Activated gamma-delta T cell (primary cell): ENCODE measurements around the gene ZNF205.
"Not testable (repeated sequence)": the region's sequence is repeated elsewhere in the genome, so short reads cannot be mapped to it uniquely, and the experiment has no call there.

Experiments used
- DNase-seq: peaks from one replicate; lab custom pipeline; 2025; lab: John Stamatoyannopoulos, UW

Gene ZNF205

DNA sequence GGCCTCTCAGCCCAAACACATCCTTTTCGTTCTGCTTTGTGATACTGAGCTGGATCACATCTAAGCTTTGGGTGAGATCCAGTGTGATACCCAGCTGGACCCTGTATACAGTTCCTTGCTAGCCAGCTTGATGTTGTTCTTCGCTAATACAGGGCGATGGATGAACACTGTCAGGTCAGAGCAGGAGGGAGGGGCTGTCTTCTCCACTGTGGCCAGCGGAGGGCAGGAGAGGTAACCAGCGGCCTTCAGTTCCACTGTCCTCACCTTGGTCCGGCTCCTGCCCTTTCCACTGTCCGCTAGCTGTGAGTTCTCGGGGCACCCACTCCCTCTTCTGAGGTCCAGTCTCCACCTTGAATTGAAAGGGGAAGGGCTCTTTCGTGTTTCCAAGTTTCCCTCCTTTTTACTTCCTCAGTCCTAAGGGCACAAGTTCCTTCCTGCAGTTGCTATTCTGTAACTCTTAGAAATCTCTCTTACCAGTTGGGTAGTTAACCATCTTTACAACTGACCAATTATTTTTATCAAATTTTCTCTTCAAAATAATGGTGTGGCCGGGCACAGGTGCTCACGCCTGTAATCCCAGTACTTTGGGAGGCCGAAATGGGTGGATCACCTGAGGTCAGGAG lies 19.5 kb downstream of the ZNF205 start:
- DNase-seq, result no peak

DNA sequence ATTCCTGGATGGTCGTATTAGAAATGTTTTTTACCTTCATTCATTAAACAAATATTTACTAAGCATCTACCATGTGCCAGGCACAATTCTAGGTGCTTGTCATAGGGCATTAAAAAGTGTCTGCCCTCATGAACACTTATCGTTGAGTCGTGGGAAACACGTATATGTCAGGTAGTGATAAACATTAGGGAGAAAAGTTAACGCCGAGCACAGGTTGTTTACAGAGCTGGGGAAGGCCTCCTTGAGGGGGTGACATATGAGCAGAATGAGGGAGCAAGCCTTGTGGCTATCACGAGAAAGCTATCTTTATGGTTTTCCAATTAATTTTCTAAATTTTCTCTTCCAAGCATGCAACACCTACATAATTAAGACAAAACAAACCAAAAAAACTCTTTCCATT lies 21.5 kb downstream of the ZNF205 start:
- DNase-seq, result no peak

DNA sequence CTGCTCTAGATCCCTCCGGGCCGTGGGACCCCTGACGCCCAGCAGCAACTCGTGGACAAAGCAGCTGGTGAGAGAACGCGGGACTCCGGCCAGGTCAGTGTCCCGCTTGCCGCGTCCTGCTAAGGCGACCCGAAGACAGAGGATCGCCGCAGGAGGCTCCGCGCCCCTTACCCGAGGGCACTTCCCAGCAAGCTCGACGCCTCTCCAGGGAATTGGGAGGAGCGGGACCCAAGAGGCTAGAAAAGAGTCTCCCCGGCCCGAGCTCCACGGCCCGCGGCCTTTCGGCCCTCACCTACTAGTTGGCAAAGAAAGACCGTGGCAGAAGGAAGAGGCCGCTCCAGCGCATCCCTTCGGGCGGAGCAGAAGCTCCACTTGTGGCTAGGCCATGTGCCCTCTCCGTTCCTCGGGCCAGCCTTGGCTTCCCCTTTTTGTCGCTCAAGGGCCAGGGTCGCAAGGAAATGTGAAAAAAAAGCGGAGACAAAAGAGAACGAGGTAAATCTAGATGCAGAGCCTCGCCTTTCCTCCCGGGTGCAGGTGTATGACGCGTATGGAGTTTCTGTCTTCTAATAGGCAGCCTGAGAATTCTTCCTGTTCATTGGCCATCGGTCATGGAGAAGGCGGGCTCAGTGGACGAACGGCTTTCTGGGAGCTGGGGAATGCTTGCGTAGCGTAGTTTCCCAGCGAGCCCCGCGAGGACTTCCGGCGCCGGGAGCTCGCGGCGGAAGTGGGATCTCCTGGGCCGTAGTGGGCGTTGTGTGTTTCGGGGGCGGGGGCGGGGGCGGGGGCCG lies 22.1 kb downstream of the ZNF205 start, which contains the start of gene ZNF213:
ZNF213 (plus strand) TSS at position 692 of the 788 bp plus-strand sequence. CDS start 2,252 bp downstream, outside the sequence.
- peak; percentile 73 for DNase-seq

DNA sequence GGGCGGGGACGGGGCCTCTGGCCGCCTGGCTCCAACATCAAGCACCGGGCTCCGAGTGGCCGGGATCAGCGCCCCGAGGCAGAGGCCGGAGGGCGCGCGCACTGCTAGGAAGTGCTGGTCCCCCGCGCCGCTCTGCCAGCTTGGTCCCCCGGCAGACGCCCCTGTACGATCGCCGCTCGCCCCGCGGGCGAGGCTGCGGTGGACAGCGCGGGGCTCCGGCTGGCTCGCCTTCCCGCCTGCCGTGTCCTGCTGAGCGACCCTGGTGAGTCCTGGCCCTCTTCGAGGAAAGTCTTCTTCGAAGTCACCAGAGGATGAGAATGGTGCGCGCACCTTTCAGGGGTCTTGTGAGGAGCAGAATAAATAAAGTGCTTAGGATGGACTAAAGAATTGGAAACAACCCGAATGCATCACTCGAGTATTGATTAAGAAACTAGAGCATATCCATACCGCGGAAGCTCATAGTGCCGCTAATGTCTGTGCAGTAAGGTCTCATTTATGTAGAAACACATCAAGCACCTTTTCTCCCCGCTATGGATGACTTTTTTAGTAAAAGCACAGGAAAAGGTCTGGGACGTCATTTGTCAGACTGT lies 22.8 kb downstream of the ZNF205 start:
- no peak for DNase-seq

DNA sequence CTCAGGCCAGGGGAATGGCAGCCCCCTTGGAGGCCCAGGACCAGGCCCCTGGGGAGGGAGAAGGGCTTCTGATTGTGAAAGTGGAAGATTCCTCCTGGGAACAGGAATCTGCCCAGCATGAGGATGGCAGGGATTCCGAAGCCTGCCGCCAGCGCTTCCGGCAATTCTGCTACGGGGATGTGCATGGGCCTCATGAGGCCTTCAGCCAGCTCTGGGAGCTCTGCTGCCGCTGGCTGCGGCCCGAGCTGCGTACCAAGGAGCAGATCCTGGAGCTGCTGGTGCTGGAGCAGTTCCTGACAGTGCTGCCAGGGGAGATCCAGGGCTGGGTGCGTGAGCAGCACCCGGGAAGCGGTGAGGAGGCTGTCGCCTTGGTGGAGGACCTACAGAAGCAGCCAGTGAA lies 24.9 kb downstream of the ZNF205 start:
- no peak for DNase-seq

DNA sequence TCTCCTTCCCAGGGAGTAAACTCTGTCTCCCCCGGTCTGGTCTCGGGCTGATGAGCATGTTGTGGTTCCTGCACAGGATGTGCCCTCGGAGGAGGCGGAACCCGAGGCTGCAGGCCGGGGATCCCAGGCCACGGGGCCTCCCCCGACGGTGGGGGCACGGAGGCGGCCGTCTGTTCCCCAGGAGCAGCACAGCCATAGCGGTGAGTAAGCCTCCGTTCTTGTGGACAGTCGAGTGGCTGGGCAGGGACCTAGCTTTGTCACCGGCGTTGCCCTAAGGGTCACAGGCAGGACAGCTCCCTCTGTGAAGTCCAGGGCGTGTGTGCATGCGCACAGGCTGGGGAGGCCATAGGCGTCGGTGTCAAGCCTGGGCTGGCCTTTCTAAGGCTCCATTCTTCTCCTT lies 26.0 kb downstream of the ZNF205 start:
- no peak for DNase-seq

DNA sequence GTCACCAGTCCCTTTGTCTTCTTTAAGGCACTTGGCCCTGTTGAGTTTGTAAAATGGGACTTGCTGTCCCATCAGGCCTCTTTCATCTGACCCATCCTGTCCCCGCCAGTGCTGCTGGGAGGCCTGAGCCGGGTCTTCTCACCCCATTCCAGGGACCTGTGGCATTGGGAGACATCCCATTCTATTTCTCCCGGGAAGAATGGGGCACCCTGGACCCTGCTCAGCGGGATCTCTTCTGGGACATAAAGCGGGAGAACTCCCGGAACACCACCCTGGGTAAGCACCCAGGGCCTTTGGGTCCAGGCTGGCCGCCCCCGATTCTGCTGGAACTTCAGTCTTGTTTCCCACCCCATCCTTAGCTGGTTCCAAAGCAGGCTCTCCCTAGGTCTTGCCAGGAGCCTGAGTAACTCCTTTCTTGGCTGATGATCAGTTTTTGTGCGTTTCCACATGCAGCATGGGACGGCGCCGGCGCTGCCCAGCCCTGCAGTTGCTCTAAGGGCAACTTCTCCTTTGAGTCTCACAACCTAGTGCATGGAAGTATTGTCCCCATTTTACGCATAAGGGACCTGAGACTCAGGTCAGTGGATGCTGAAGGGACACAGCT lies 26.5 kb downstream of the ZNF205 start:
- DNase-seq, result no peak

DNA sequence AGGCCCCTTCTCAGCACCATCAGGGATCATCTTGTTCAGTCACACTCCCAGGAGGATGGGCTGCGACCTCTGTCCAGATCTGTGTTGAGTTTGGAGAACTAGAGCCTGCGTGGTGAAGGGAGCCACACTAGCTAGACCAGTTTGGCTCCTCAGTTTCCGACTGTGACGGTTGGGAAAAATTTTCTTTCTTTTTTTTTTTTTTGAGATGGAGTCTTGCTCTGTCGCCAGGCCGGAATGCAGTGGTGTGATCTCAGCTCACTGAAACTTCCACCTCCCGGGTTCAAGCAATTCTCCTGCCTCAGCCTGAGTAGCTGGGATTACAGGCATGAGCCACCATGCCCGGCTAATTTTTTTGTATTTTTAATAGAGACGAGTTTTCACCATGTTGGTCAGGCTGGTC lies 27.2 kb downstream of the ZNF205 start:
- not testable (repeated sequence) for DNase-seq

DNA sequence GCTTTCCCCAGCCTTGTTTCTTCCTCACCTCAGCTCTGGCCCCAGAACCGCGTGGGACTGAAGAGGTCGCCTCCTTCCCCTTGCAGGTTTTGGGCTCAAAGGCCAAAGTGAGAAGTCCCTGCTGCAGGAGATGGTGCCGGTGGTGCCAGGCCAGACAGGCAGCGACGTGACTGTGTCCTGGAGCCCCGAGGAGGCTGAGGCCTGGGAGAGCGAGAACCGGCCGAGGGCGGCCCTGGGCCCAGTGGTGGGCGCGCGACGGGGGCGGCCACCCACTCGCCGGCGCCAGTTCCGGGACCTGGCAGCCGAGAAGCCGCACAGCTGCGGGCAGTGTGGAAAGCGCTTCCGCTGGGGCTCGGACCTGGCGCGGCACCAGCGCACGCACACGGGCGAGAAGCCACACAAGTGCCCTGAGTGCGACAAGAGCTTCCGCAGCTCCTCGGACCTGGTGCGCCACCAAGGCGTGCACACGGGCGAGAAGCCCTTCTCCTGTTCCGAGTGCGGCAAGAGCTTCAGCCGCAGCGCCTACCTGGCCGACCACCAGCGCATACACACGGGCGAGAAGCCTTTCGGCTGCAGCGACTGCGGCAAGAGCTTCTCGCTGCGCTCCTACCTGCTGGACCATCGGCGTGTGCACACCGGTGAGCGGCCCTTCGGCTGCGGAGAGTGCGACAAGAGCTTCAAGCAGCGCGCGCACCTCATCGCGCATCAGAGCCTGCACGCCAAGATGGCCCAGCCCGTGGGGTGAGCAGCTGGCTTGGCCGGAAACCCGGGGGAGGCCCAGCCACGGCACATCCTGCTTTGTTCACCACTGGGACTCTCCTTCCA lies 28.4 kb downstream of the ZNF205 start:
- no peak for DNase-seq

DNA sequence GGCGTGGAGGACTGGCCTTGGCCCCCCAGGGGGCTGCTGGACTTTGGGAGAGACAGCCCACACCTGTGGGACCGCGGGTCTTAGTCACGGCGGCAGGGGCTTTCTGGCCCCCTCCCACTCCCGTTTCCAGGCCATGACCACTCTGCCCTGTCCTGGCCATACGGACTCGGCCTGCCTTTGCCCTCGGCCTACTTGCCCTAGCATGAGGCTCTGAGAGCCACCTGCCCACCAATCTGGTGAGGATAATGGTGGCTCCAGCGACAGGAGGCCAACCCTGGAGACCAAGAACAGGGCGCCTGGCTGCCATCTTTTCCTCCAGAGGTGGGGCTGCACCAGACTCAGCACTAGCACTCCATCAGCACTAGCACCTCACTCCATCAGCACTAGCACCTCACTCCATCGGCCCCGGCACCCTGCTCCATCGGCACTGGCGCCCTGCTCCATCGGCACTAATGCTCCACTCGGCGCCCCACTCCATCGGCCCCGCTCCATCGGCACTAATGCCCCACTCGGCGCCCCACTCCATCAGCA lies 29.5 kb downstream of the ZNF205 start:
- DNase-seq, result no peak

DNA sequence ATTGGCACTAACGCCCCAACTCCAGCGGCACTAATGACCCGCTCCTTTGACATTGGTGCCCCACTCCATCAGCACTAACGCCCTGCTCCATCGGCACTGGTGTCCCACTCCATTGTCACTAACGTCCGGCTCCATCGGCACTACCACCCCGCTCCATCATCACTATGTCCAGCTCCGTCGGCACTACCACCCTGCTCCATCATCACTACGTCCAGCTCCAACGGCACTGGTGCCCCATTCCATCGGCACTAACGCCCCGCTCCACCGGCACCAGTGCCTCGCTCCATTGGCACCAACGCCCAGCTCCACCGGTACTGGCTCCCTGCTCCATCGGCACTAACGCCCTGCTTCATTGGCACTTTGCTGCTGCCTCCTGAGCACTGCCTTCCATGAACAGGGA lies 29.9 kb downstream of the ZNF205 start:
- DNase-seq, result no peak

DNA sequence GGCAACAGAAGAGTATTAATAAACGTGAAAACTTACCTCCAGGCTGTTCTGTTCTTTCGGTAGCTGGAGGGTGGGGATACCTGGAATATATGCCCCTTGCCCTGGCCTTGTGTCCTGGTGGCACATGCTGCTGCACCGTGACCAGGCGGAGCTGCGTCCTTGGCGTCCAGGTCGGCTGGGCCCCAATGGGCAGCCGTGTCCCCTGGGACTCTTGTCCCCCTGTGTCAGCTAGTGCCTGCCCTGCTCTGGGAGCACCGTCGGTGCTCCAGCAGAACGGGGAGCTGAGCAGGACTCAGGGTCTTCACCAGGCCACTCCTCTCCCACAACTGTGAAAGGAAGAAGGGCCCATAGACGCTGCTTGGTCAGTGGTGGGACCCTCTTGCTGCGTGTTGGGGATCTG lies 30.4 kb downstream of the ZNF205 start:
- DNase-seq, result no peak

DNA sequence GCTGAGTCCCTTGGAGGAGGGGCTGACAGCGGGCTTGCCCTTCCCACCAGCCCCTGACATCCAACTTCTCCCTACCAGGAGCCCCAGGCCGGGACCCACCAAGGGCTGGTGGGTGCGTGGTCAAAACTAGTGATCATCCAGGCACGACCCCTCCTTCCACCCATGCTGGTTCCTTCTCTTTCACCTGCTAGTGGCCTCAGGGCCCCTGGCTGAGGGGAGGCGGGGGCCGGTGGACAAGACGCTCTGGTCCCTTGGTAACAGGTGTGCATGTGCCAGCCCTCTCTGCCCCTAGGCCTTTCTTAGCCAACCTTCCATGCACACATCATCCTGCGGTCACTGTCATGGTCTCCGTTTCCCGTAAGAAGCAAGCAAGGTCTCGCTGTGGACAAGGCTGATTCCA lies 30.8 kb downstream of the ZNF205 start:
- no peak for DNase-seq

DNA sequence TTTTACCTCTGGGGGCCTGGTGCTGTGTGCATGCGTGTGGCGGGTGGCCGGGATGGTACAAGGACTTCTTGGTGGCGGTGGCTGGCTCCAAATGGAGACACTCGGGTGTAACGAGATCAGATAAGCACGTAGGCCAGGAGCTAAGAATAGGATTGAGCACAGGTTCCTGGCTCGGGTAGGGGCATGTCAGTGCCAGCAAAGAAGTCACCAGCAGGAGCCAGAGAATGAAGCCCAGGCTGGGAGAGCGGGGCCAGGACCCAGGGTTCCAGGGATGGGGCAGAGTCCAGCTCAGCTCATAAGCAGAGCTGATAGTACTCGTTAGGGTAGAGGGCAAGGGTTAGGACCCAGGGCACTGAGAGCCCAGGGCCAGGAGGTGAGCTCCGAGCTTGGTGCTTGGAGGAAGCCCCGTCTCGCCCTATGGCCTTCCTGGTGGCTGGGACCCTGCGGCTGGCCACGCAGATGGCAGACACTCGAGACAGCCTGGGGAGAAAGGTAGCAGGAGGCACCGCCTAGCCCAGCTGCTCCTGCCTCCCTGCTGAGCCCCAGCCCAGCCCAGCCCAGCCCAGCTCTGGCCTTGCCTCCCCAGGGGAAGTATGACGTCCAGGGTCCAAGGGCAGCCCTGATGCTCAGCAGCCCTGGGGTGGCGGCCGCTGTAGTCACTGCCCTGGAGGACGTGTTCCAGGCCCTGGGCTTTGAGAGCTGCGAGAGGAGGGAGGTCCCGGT lies 31.4 kb downstream of the ZNF205 start:
- DNase-seq, result no peak

DNA sequence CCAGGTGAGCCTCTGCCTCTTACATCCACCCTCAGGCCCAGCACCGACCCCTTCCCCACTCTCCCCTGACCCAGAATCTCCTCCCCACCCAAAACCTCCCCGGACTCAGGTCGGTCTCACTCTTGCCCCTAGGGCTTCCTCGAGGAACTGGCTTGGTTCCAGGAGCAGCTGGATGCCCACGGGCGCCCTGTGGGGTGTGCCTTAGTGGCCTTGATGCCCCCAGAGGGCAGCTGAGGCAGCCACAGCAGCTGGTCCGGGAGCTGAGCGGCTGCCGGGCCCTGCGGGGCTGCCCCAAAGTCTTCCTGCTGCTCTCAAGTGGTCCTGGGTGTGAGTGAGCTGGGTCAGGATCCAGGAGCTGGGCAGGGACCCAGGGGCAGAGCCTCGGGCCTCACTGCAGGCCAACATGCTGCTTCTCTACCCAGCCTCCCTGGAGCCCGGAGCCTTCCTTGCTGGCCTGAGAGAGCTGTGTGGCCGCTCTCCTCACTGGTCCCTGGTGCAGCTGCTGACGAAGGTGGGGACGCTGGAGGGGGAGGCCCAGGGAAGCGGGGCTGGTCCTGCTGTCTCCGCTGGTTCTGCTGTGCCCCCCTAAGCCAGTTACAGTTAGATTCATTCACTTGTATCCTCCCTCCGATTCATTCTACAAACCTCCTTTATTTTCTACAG lies 32.1 kb downstream of the ZNF205 start:
- no peak for DNase-seq

DNA sequence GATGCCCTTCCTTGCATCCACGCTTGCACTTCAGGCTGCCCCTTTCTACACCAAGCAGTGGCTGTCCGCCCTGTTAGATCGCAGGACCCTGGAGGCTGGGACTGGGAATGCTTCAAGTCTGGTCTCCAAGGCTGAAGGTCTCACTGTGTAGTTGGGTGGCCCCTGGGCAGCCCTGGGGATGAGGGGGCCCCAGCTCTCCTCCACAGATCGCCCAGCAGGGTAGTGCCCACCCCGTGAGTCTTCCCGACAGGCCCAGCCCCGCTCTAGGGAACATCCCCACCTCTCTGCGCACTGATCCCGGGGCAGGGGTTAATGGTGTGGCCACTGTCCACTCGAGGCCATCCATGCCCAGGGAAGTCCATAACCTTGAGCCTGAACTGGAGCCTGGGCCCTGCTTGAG lies 32.8 kb downstream of the ZNF205 start:
- DNase-seq, result no peak

DNA sequence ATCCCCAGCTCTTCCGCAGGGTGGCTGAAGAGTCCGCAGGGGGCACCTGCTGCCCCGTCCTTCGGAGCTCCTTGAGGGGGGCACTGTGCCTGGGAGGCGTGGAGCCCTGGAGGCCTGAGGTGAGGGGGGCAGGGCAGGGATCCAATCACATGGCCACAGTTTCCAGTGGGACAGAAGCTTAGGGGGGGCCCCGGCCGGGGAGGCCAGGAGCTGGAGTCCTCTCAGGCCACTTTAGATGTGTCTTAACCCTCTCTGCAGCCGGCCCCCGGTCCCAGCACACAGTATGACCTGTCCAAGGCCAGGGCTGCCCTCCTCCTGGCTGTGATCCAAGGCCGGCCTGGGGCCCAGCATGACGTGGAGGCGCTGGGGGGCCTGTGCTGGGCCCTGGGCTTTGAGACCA lies 33.3 kb downstream of the ZNF205 start:
- DNase-seq, result no peak

DNA sequence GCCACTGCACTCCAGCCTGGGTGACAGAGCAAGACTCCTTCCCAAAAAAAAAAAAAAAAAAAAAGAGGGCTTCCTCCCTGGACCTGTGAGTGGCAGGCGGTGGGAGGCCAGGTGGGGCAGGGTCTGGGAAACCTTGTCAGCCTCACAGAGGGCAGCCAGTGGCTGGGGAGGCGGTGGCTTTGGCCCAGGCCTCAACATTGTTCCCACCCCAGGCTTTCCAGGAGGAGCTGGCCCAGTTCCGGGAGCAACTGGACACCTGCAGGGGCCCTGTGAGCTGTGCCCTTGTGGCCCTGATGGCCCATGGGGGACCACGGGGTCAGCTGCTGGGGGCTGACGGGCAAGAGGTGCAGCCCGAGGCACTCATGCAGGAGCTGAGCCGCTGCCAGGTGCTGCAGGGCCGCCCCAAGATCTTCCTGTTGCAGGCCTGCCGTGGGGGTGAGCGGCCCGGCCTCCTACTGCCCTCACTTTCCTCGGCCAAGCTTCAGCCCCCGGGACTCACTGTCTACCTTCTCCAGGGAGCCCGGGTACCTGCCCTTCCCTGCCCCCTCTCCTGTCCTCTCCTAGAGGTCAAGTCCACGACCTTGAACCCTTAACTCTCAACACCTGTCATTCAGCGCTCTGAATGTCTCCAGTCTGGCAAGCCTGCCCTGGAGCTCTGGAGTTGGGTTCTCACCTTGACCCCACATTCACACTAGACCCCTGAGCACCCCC lies 34.8 kb downstream of the ZNF205 start:
- DNase-seq, result no peak

DNA sequence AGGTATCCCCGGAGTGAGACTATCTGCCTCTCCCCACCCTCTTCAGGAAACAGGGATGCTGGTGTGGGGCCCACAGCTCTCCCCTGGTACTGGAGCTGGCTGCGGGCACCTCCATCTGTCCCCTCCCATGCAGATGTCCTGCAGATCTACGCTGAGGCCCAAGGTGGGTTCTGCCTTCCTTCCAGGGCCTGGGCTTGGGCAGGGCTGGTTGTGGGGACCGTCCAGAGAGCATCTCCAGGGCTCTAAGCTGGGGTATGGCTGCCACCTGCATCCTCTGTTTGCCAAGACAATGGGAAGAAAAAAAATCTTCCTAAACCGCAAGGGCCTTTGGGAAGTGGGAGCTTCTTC lies 35.3 kb downstream of the ZNF205 start:
- no peak for DNase-seq
